ENCODE results near the gene NOP14. TPM values are rescaled to one million over a fixed set of nuclear protein-coding genes. Genes with fewer than 3 reads are reported as not detected.

NOP14 gene
- total and polyA plus RNA-seq, 2 donors (not counting 1 experiment from before 2014, with no cell fraction given): 9.1 to 30.4 TPM

DNA sequence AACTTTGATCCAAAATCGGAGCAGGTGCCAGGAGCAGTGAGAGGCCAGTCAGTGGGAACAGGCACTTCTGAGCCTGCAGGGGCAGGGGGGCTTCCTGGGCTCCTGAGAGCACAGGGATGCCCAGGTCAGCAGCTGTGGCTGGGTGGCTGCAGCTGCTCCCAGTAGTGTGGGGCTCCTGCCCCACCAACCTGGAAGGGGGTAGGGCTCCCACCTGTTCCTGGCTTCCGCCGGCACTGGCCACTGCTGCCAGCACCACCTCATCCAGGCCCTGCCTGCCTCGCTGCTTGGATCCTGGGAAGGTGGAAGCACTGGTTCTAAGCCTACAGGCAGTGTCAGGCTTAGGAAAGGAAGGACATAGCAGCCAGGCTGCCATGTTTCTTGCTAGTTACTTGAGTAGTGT is 18.8 kb upstream of the NOP14 start:
- Histone ChIP-seq H4K20me1 (ENCODE audit: control insufficient read depth, insufficient read depth, low read length, poor library complexity, severe bottlenecking) (no peaks in the 10 kb centered on the region), H3K27ac (ENCODE audit: low read length in 2 of 2) (no peak overlapping the region), H3K79me2 (ENCODE audit: control insufficient read depth, insufficient read depth, low read length) (no peaks in the 10 kb centered on the region), H2AFZ (ENCODE audit: insufficient read depth, low read depth, low read length, poor library complexity, severe bottlenecking) (no peak overlapping the region), H3K4me3 (ENCODE audit: control extremely low read depth in 1 of 5, extremely low read depth in 1 of 5, insufficient read depth in 1 of 5, low read depth in 2 of 5, low read length in 4 of 5) (no peak overlapping the region), H3K4me2 (replicated peaks; ENCODE audit: low read depth, low read length, poor library complexity, severe bottlenecking) (no peak overlapping the region), H3K9me3 (ENCODE audit: control extremely low read depth in 1 of 3, control insufficient read depth in 2 of 3, insufficient read depth in 1 of 3, low read length in 2 of 3) (peaks cover 0 to 28% (median 16%) of the 10 kb centered on the region in 3 donors), H3K36me3 (replicated peaks in 1 of 2; ENCODE audit: control extremely low read depth in 1 of 2, control insufficient read depth in 1 of 2, extremely low read depth in 1 of 2, insufficient read depth in 2 of 2, low read length in 1 of 2) (no peaks in the 10 kb centered on the region), H3K27me3 (replicated peaks in 1 of 4; ENCODE audit: control extremely low read depth in 1 of 4, control insufficient read depth in 3 of 4, insufficient read depth in 4 of 4, low read length in 3 of 4) (peaks cover 0 to 2% (median 0%) of the 10 kb centered on the region in 4 experiments), H3K4me1 (ENCODE audit: control insufficient read depth in 2 of 2, insufficient read depth in 2 of 2, low read length in 2 of 2) (peaks cover 0 to 2% of the 10 kb centered on the region in 2 donors), H3K9ac (ENCODE audit: low read length) (no peak overlapping the region)
- CTCF ChIA-PET: no interaction called here
- POLR2A ChIA-PET: no interaction called here
- no peak for TF ChIP-seq EZH2 (IDR thresholded peaks at IDR 0.05; ENCODE audit: borderline replicate concordance, insufficient read depth, low read depth, low read length, poor library complexity, severe bottlenecking)
- no peak for TF ChIP-seq CTCF (IDR thresholded peaks at IDR 0.05)
- Mint-ChIP-seq H3K27me3 (no peaks in the 10 kb centered on the region), H3K4me1 (peaks cover 1% of the 10 kb centered on the region), H3K27ac (no peak overlapping the region), H3K9me3 (ENCODE audit: insufficient read depth) (no peaks in the 10 kb centered on the region), H3K4me3 (no peak overlapping the region)
- 95% methylated on average over 3 of the region's 4 CpGs for WGBS (ENCODE audit: insufficient coverage)
- ATAC-seq (ENCODE audit: low read depth) (no peak), DNase-seq (no peak)
- intact Hi-C loops (cut with micrococcal nuclease): no loop called here

GRCh38 chr4:2981256-2981819 is 18.1 kb upstream of the NOP14 start:
- 90% methylated on average over 2 of the region's 4 CpGs for WGBS (ENCODE audit: insufficient coverage)
- no peak overlapping the region for H2AFZ ChIP-seq (ENCODE audit: insufficient read depth, low read depth, low read length, poor library complexity, severe bottlenecking)
- ChIA-PET POLR2A (no interaction called here), CTCF (interaction anchor here (1.1 kb wide), 1 partner anchor 10 kb away, joined by 3 read pairs; no protein-coding TSS in a partner anchor)
- no peaks in the 10 kb centered on the region for H3K79me2 ChIP-seq (ENCODE audit: control insufficient read depth, insufficient read depth, low read length)
- DNase-seq (no peak), ATAC-seq (ENCODE audit: low read depth) (no peak)
- Mint-ChIP-seq H3K4me3 (no peak overlapping the region), H3K4me1 (peaks cover 1% of the 10 kb centered on the region), H3K27me3 (no peaks in the 10 kb centered on the region), H3K9me3 (ENCODE audit: insufficient read depth) (no peaks in the 10 kb centered on the region), H3K27ac (no peak overlapping the region)
- H3K27ac ChIP-seq (ENCODE audit: low read length in 2 of 2): no peak overlapping the region
- intact Hi-C loops (cut with micrococcal nuclease): no loop called here
- peaks cover 0 to 2% of the 10 kb centered on the region in 2 donors for H3K4me1 ChIP-seq (ENCODE audit: control insufficient read depth in 2 of 2, insufficient read depth in 2 of 2, low read length in 2 of 2)
- peaks cover 0 to 28% (median 16%) of the 10 kb centered on the region in 3 donors for H3K9me3 ChIP-seq (ENCODE audit: control extremely low read depth in 1 of 3, control insufficient read depth in 2 of 3, insufficient read depth in 1 of 3, low read length in 2 of 3)
- H3K9ac ChIP-seq (ENCODE audit: low read length): no peak overlapping the region
- no peaks in the 10 kb centered on the region for H3K36me3 ChIP-seq (replicated peaks in 1 of 2; ENCODE audit: control extremely low read depth in 1 of 2, control insufficient read depth in 1 of 2, extremely low read depth in 1 of 2, insufficient read depth in 2 of 2, low read length in 1 of 2)
- peaks cover 0 to 2% (median 0%) of the 10 kb centered on the region in 4 experiments for H3K27me3 ChIP-seq (replicated peaks in 1 of 4; ENCODE audit: control extremely low read depth in 1 of 4, control insufficient read depth in 3 of 4, insufficient read depth in 4 of 4, low read length in 3 of 4)
- no peak for TF ChIP-seq EZH2 (IDR thresholded peaks at IDR 0.05; ENCODE audit: borderline replicate concordance, insufficient read depth, low read depth, low read length, poor library complexity, severe bottlenecking)
- H4K20me1 ChIP-seq (ENCODE audit: control insufficient read depth, insufficient read depth, low read length, poor library complexity, severe bottlenecking): no peaks in the 10 kb centered on the region
- no peak overlapping the region for H3K4me2 ChIP-seq (replicated peaks; ENCODE audit: low read depth, low read length, poor library complexity, severe bottlenecking)
- no peak overlapping the region for H3K4me3 ChIP-seq (ENCODE audit: control extremely low read depth in 1 of 5, extremely low read depth in 1 of 5, insufficient read depth in 1 of 5, low read depth in 2 of 5, low read length in 4 of 5)
